Cardiac fibroblast (primary cell): ENCODE results near the gene MPV17L2.

Source experiments
- DNase-seq, 2 donors: peaks; one replicate each; pipeline versions ENCODE4 v3.0.0 to v3.0.0-alpha.2; 2010; ENCODE audit warnings: low read depth in 2 of 2
- H3K4me3 ChIP-seq, 2 donors: replicated peaks in 1 of 2; 1 replicate in 1 of 2; 2 replicates in 1 of 2; pipeline ENCODE4 v1.5.1; 2011; ENCODE audit warnings: low read depth in 2 of 2, low read length in 2 of 2, mild to moderate bottlenecking in 2 of 2, moderate library complexity in 1 of 2
- TF ChIP-seq, protein P1 (sequence below): IDR thresholded peaks from one replicate; pipeline ENCODE4 v1.5.1; 2011; ENCODE audit warnings: low read depth, mild to moderate bottlenecking, low read length, inconsistent platforms

Gene MPV17L2

DNA sequence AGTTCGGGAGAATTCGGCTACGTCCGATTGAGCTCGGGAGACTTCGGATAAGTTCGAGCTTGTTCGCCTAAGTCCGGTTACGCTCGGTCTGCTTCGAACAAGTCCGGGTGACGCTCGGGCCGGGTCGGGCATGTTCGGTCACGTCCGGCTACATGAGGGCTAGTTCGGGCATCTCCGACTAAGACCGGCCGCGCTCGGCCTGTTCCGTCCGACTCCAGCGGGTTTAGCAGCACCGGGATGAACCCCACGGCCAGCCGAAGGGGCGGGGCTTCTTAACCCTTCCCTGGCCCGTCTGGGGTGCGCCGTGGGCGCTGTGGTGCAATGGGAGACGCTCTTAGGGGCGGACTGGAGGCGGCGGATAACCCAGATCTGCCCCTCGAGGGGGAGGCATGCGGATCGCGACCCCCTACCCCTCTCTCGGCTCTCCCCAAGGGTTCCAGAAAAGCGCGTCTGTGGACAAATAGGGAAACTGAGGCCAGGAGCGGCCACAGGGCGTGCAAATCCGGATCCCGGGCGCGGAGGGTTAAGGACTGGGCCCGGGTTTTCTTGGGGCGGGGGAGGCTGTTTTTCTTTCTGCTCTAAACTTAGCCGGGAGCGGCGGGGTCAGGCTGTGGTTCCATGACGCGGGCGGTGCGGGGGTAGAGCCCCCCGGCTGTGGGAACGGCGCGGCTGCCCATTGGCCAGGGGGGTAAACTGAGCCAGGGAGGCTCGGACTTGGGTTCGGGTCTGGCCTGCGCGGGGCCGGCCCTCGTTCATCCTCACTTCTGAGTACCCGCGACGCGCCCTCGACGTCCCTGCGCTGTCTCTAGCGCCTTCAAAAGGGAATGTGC lies 31.7 kb downstream of the MPV17L2 start:
- DNase-seq, result peak; percentile 99 to 100
- TF ChIP-seq, protein P1, sequence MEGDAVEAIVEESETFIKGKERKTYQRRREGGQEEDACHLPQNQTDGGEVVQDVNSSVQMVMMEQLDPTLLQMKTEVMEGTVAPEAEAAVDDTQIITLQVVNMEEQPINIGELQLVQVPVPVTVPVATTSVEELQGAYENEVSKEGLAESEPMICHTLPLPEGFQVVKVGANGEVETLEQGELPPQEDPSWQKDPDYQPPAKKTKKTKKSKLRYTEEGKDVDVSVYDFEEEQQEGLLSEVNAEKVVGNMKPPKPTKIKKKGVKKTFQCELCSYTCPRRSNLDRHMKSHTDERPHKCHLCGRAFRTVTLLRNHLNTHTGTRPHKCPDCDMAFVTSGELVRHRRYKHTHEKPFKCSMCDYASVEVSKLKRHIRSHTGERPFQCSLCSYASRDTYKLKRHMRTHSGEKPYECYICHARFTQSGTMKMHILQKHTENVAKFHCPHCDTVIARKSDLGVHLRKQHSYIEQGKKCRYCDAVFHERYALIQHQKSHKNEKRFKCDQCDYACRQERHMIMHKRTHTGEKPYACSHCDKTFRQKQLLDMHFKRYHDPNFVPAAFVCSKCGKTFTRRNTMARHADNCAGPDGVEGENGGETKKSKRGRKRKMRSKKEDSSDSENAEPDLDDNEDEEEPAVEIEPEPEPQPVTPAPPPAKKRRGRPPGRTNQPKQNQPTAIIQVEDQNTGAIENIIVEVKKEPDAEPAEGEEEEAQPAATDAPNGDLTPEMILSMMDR, result no peak
- peak overlapping the region; percentile 34 to 52 for H3K4me3 ChIP-seq

- peak overlapping the region in 1 of 2 donors; percentile 50 for H3K4me3 ChIP-seq
- DNase-seq, result no peak
- TF ChIP-seq, protein P1, result no peak
Observed at GRCh38 chr19:18225355-18225701, 32.3 kb downstream of the MPV17L2 start.

GRCh38 chr19:18225702-18226468 lies 32.9 kb downstream of the MPV17L2 start, which contains the start of gene PDE4C:
PDE4C (minus strand) TSS chr19:18226438; CDS start chr19:18226415, 23 bp downstream.
- TF ChIP-seq, protein P1, result no peak
- DNase-seq, result peak; percentile 11 to 25
- peak within 1 kb of the TSS in 1 of 2 donors; percentile 50 for H3K4me3 ChIP-seq

GRCh38 chr19:18226956-18227780 lies 34.1 kb downstream of the MPV17L2 start:
- no peak for DNase-seq
- H3K4me3 ChIP-seq, result no peak overlapping the region
- TF ChIP-seq, protein P1, result no peak

DNA sequence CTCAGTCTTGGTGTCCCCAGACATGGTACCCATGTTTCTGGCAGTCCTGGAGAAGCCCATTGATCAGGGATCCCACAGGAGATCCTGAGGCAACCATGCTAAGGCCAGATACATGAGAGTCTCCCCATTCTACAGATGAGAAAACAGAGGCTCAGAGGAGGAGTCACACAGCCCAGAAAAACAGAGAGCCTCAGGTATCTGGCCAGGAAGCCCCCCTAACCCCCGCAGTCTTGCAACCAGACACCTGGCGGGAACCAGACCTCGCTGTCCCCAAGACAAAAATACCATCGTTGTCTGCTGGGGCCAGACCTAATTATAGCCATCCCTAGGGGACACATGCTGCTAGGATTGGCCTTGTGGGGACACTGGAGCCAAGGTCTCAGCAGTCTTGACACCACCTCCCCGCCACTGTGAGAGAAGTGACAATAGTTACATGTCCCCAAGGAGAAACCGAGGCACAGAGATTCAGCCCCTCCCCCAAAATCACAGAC lies 34.8 kb downstream of the MPV17L2 start:
- H3K4me3 ChIP-seq, result no peak overlapping the region
- TF ChIP-seq, protein P1, result no peak
- DNase-seq, result no peak

DNA sequence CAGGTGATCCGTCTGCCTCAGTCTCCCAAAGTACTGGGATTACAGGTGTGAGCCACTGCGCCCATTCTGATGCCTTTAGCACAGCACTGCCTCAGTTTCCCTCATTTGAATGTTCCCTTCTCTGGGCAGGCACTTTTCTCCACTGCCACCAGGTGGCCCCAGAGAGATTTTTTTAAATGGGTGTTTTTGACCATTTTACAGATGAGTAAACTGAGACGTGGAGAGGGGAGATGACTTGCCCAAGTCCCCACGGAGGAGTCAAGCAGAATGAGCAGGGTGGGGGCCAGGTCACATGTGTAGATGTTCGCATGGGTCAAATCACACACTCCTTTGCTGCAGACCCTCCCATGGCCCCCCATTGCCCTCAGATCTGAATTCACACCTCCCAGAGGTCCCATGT lies 36.5 kb downstream of the MPV17L2 start:
- H3K4me3 ChIP-seq, result no peak overlapping the region
- no peak for DNase-seq
- TF ChIP-seq, protein P1, result peak; percentile 65
